ENCODE measurements around the gene AJAP1. TPM values are rescaled to one million over a fixed set of nuclear protein-coding genes. Genes with fewer than 3 reads are reported as not detected.

Gene AJAP1
- total and polyA plus RNA-seq, 10 of the 15 experiments (the other 5 are each of a cell fraction or from before 2014, with no cell fraction given): not detected

GRCh38 chr1:4694492-4694891 lies 40.1 kb downstream of the AJAP1 start:
- Histone ChIP-seq H3K4me3 (no peak overlapping the region), H3K4me2 (ENCODE audit: control insufficient read depth, insufficient read depth) (no peak overlapping the region), H4K20me1 (ENCODE audit: control insufficient read depth, insufficient read depth) (no peaks in the 10 kb centered on the region), H3K4me1 (ENCODE audit: control insufficient read depth, insufficient read depth, low read length) (no peaks in the 10 kb centered on the region), H2AFZ (ENCODE audit: control insufficient read depth, low read depth, low read length) (no peak overlapping the region), H3K27ac (ENCODE audit: control insufficient read depth, insufficient read depth) (no peak overlapping the region), H3K9me3 (replicated peaks; ENCODE audit: control insufficient read depth, insufficient read depth, low read length) (no peaks in the 10 kb centered on the region), H3K36me3 (ENCODE audit: control insufficient read depth in 2 of 2, insufficient read depth in 2 of 2, low read length in 1 of 2) (no peaks in the 10 kb centered on the region), H3K9ac (ENCODE audit: control insufficient read depth, insufficient read depth, low read length) (no peak overlapping the region), H3K79me2 (ENCODE audit: control insufficient read depth, insufficient read depth, low read length) (no peaks in the 10 kb centered on the region), H3K27me3 (replicated peaks in 1 of 2; ENCODE audit: control insufficient read depth in 2 of 2, insufficient read depth in 2 of 2, low read length in 1 of 2) (no peaks in the 10 kb centered on the region)
- TF ChIP-seq ZNF622 (IDR thresholded peaks at IDR 0.05) (no peak), SREBF2 (IDR thresholded peaks at IDR 0.05; ENCODE audit: low read length) (no peak), RCOR1 (conservative IDR thresholded peaks at IDR 0.05; ENCODE audit: low read depth, low read length) (no peak), TCF7 (IDR thresholded peaks at IDR 0.05; ENCODE audit: borderline replicate concordance) (no peak), SUPT20H (IDR thresholded peaks at IDR 0.05; ENCODE audit: borderline replicate concordance, control insufficient read depth, low read depth, low read length) (no peak), ZBTB4 (CRISPR knock-in tag; IDR thresholded peaks at IDR 0.05) (no peak), PKNOX1 (IDR thresholded peaks at IDR 0.05) (no peak), SREBF1 (IDR thresholded peaks at IDR 0.05; ENCODE audit: low read length) (no peak), IKZF1 (conservative IDR thresholded peaks at IDR 0.05) (no peak)
- CTCF ChIA-PET: no interaction called here
- WGBS (ENCODE audit: insufficient coverage, insufficient replicate concordance, low lambda C conversion rate, missing lambda C conversion rate): 4% methylated on average over 9 of the region's 9 CpGs
- in situ Hi-C loops (cut with MboI): no loop called here
- intact Hi-C loops (cut with micrococcal nuclease; ENCODE audit: unreplicated experiment): no loop called here
- FAIRE-seq (no peak), ATAC-seq (no peak), DNase-seq (ENCODE audit: low read depth, low spot score) (no peak)
- no TSS peak for BruUV-seq (replicated peaks)
- POLR2A ChIA-PET: no interaction called here
- SMC1A ChIA-PET (ENCODE audit: uncharacterized antibody, unreplicated experiment): no interaction called here
- RAD21 ChIA-PET (ENCODE audit: unreplicated experiment): no interaction called here
